ENCODE measurements around the gene LRRC18.

Gene LRRC18

GRCh38 chr10:48945441-48946130, 5.9 kb upstream of the LRRC18 start:
- DNase-seq = no peak

- DNase-seq = no peak
Measured at GRCh38 chr10:48944171-48944570, 4.5 kb upstream of the LRRC18 start.

- no peak for DNase-seq
Measured at GRCh38 chr10:48943096-48943495, 3.5 kb upstream of the LRRC18 start.

GRCh38 chr10:48941427-48942075, 1.9 kb upstream of the LRRC18 start:
- DNase-seq = no peak

GRCh38 chr10:48940958-48941357, 1.3 kb upstream of the LRRC18 start:
- DNase-seq = no peak

- no peak for DNase-seq
Measured at GRCh38 chr10:48940372-48940771, 732 bp upstream of the LRRC18 start.

GRCh38 chr10:48938990-48939536, 577 bp downstream of the LRRC18 start:
- DNase-seq = no peak

GRCh38 chr10:48938281-48938680, 1.4 kb downstream of the LRRC18 start:
- DNase-seq = no peak

- no peak for DNase-seq
Measured at GRCh38 chr10:48937796-48938195, 1.8 kb downstream of the LRRC18 start.

GRCh38 chr10:48935577-48935976, 4.1 kb downstream of the LRRC18 start:
- DNase-seq = no peak

- no peak for DNase-seq
Measured at GRCh38 chr10:48934672-48935501, 4.8 kb downstream of the LRRC18 start.

GRCh38 chr10:48932831-48933664, 6.6 kb downstream of the LRRC18 start:
- no peak for DNase-seq

GRCh38 chr10:48931188-48931587, 8.5 kb downstream of the LRRC18 start:
- no peak for DNase-seq

GRCh38 chr10:48929413-48929990, 10.1 kb downstream of the LRRC18 start:
- no peak for DNase-seq

- DNase-seq = no peak
Measured at GRCh38 chr10:48926764-48927540, 12.7 kb downstream of the LRRC18 start.

- no peak for DNase-seq
Measured at GRCh38 chr10:48926255-48926654, 13.4 kb downstream of the LRRC18 start.

GRCh38 chr10:48924988-48925387, 14.7 kb downstream of the LRRC18 start:
- DNase-seq = no peak

- DNase-seq = no peak
Measured at GRCh38 chr10:48923748-48924147, 15.9 kb downstream of the LRRC18 start.

- no peak for DNase-seq
Measured at GRCh38 chr10:48913674-48914073, 26.0 kb downstream of the LRRC18 start.

- no peak for DNase-seq
Measured at GRCh38 chr10:48910548-48910947, 29.1 kb downstream of the LRRC18 start.

- no peak for DNase-seq
Measured at GRCh38 chr10:48907730-48908129, 31.9 kb downstream of the LRRC18 start.
